B cell (primary cell): Measurements from ENCODE around the gene GRIK2. TPM values are rescaled to one million over a fixed set of nuclear protein-coding genes. Genes with fewer than 3 reads are reported as not detected.

Experiments
- ATAC-seq: fragments of 200-7000 bp; cut with Tn5 transposase; one replicate; pipeline ENCODE4 v1.10.0; 2021; ENCODE audit warnings: low read depth, mild to moderate bottlenecking, moderate number of reproducible peaks, moderate library complexity
- CTCF ChIA-PET: fragments of 350-600 bp; sonication (Branson Sonifier 250); formaldehyde crosslinking; loops from one replicate; lab custom pipeline; 2021; ENCODE audit warnings: antibody characterized with exemption, inconsistent platforms; lab: Charles Lee
- POLR2A ChIA-PET: fragments of 350-600 bp; sonication (Branson Sonifier 250); formaldehyde crosslinking; loops from one replicate; lab custom pipeline; 2021; ENCODE audit warnings: antibody characterized with exemption; lab: Charles Lee
- DNase-seq: peaks from one replicate; pipeline ENCODE4 v3.0.0; 2013
- H2AFZ ChIP-seq: 2 replicates; pipeline ENCODE4 v1.6.1; 2012; ENCODE audit warnings: mild to moderate bottlenecking, low read depth, low read length; ENCODE audit not compliant: insufficient read depth, poor library complexity, severe bottlenecking
- H3K27ac ChIP-seq, 2 donors: 1 replicate in 1 of 2; 2 replicates in 1 of 2; pipeline ENCODE4 v1.5.1; 2012 to 2013; ENCODE audit warnings: low read length in 2 of 2, mild to moderate bottlenecking in 2 of 2, moderate library complexity in 1 of 2
- H3K27me3 ChIP-seq, 4 experiments: fragments of 200-600 bp in 1 of 4; sonication (generic) in 1 of 4; replicated peaks in 1 of 4; 1 replicate in 2 of 4; 2 replicates in 2 of 4; pipeline versions ENCODE4 v1.6.1 to v1.7.0; 2013 to 2016; ENCODE audit warnings: low read length in 3 of 4, mild to moderate bottlenecking in 2 of 4, mixed read lengths in 1 of 4, moderate library complexity in 1 of 4; ENCODE audit not compliant: insufficient read depth in 4 of 4, control insufficient read depth in 3 of 4; ENCODE audit errors: control extremely low read depth in 1 of 4
- H3K36me3 ChIP-seq, 2 experiments: replicated peaks in 1 of 2; 1 replicate in 1 of 2; 2 replicates in 1 of 2; pipeline versions ENCODE4 v1.6.1 to v1.7.1; 2013; ENCODE audit warnings: low read length in 1 of 2; ENCODE audit not compliant: insufficient read depth in 2 of 2, control insufficient read depth in 1 of 2; ENCODE audit errors: control extremely low read depth in 1 of 2, extremely low read depth in 1 of 2
- H3K4me1 ChIP-seq, 2 donors: fragments of 200-600 bp in 1 of 2; sonication (generic) in 1 of 2; 1 replicate in 1 of 2; 2 replicates in 1 of 2; pipeline versions ENCODE4 v1.5.1 to v1.6.1; 2013 to 2017; ENCODE audit warnings: low read length in 2 of 2; ENCODE audit not compliant: control insufficient read depth in 2 of 2, insufficient read depth in 2 of 2
- H3K4me2 ChIP-seq: replicated peaks from 2 replicates; pipeline ENCODE3; 2012; ENCODE audit warnings: mild to moderate bottlenecking, low read depth, low read length; ENCODE audit not compliant: poor library complexity, severe bottlenecking
- H3K4me3 ChIP-seq, 5 experiments: fragments of 200-600 bp in 1 of 5; sonication (generic) in 1 of 5; 1 replicate in 3 of 5; 2 replicates in 2 of 5; pipeline versions ENCODE4 v1.5.1 to v1.7.0; 2011 to 2016; ENCODE audit warnings: low read length in 4 of 5, mild to moderate bottlenecking in 4 of 5, low read depth in 2 of 5, control low read depth in 1 of 5, moderate library complexity in 1 of 5; ENCODE audit not compliant: insufficient read depth in 1 of 5; ENCODE audit errors: control extremely low read depth in 1 of 5, extremely low read depth in 1 of 5
- H3K79me2 ChIP-seq: fragments of 200-600 bp; sonication (generic); one replicate; pipeline ENCODE4 v1.6.0; 2016; ENCODE audit warnings: low read length; ENCODE audit not compliant: control insufficient read depth, insufficient read depth
- H3K9ac ChIP-seq: fragments of 200-600 bp; sonication (generic); 2 replicates; pipeline ENCODE4 v1.6.1; 2017; ENCODE audit warnings: mild to moderate bottlenecking, low read length, moderate library complexity
- H3K9me3 ChIP-seq, 3 donors: one replicate each; pipeline versions ENCODE4 v1.6.1 to v1.7.1; 2013; ENCODE audit warnings: low read length in 2 of 3; ENCODE audit not compliant: control insufficient read depth in 2 of 3, insufficient read depth in 1 of 3; ENCODE audit errors: control extremely low read depth in 1 of 3
- H4K20me1 ChIP-seq: 2 replicates; pipeline ENCODE4 v1.6.0; 2012; ENCODE audit warnings: mild to moderate bottlenecking, low read length; ENCODE audit not compliant: insufficient read depth, control insufficient read depth, poor library complexity, severe bottlenecking
- H3K27ac Mint-ChIP-seq: one replicate; pipeline ENCODE4 v1.8.0; 2021; ENCODE audit warnings: mixed read lengths
- H3K27me3 Mint-ChIP-seq: one replicate; pipeline ENCODE4 v1.8.0; 2021; ENCODE audit warnings: mixed read lengths
- H3K4me1 Mint-ChIP-seq: one replicate; pipeline ENCODE4 v1.8.0; 2021; ENCODE audit warnings: mixed read lengths
- H3K4me3 Mint-ChIP-seq: one replicate; pipeline ENCODE4 v1.8.0; 2021; ENCODE audit warnings: mixed read lengths
- H3K9me3 Mint-ChIP-seq: one replicate; pipeline ENCODE4 v1.8.0; 2022; ENCODE audit warnings: mixed read lengths; ENCODE audit not compliant: insufficient read depth
- EZH2 ChIP-seq: IDR thresholded peaks from 2 replicates; pipeline ENCODE4 v1.6.1; 2012; ENCODE audit warnings: borderline replicate concordance, low read depth, mild to moderate bottlenecking, moderate library complexity, low read length; ENCODE audit not compliant: insufficient read depth, poor library complexity, severe bottlenecking
- WGBS: methylation state at CpG from one replicate; pipeline ENCODE4 v1.1.5; 2013; ENCODE audit warnings: missing lambda C conversion rate; ENCODE audit not compliant: insufficient coverage; 5-methylcytosine and 5-hydroxymethylcytosine counted together
- intact Hi-C: fragments of 100-400 bp; cut with micrococcal nuclease; formaldehyde crosslinking; loops from one replicate; pipeline ENCODE4 v1.10.0; 2022
- polyA plus RNA-seq: library from polyadenylated mRNA; depleted of rRNA; stranded (reverse); fragments of >200 nt; gene quantifications from 2 replicates; pipeline ENCODE4 v1.2.3, GENCODE V29; 2012
- total RNA-seq, 2 donors: library from RNA; stranded (reverse); fragments of 120-200 nt in 1 of 2; gene quantifications; 1 replicate in 1 of 2; 2 replicates in 1 of 2; pipeline versions ENCODE4 v1.2.3 to v1.2.4, GENCODE V29; 2013 to 2022
- TF ChIP-seq, protein P1 (sequence below): fragments of 200-600 bp; IDR thresholded peaks from one replicate; pipeline ENCODE4 v1.8.0; 2022; ENCODE audit warnings: antibody characterized with exemption, mild to moderate bottlenecking

Gene GRIK2
- total and polyA plus RNA-seq, 2 donors (not counting 1 experiment from before 2014, with no cell fraction given): not detected

- POLR2A ChIA-PET: no interaction called here
Measured at GRCh38 chr6:101433141-101433540, 39.6 kb downstream of the GRIK2 start.

GRCh38 chr6:101434601-101435000 lies 41.1 kb downstream of the GRIK2 start:
- Histone ChIP-seq H2AFZ (no peak overlapping the region), H4K20me1 (no peaks in the 10 kb centered on the region), H3K4me2 (no peak overlapping the region), H3K27me3 (no peaks in the 10 kb centered on the region), H3K36me3 (no peaks in the 10 kb centered on the region), H3K4me3 (no peak overlapping the region), H3K9ac (no peak overlapping the region), H3K79me2 (no peaks in the 10 kb centered on the region), H3K27ac (no peak overlapping the region), H3K4me1 (no peaks in the 10 kb centered on the region), H3K9me3 (no peaks in the 10 kb centered on the region)
- ATAC-seq (no peak), DNase-seq (no peak)
- Mint-ChIP-seq H3K9me3 (no peaks in the 10 kb centered on the region), H3K4me3 (no peak overlapping the region), H3K27ac (no peak overlapping the region), H3K27me3 (no peaks in the 10 kb centered on the region), H3K4me1 (no peaks in the 10 kb centered on the region)
- TF ChIP-seq EZH2: no peak
- TF ChIP-seq, protein P1, sequence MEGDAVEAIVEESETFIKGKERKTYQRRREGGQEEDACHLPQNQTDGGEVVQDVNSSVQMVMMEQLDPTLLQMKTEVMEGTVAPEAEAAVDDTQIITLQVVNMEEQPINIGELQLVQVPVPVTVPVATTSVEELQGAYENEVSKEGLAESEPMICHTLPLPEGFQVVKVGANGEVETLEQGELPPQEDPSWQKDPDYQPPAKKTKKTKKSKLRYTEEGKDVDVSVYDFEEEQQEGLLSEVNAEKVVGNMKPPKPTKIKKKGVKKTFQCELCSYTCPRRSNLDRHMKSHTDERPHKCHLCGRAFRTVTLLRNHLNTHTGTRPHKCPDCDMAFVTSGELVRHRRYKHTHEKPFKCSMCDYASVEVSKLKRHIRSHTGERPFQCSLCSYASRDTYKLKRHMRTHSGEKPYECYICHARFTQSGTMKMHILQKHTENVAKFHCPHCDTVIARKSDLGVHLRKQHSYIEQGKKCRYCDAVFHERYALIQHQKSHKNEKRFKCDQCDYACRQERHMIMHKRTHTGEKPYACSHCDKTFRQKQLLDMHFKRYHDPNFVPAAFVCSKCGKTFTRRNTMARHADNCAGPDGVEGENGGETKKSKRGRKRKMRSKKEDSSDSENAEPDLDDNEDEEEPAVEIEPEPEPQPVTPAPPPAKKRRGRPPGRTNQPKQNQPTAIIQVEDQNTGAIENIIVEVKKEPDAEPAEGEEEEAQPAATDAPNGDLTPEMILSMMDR: no peak
- POLR2A ChIA-PET: no interaction called here
- WGBS: no CpG with 5 or more reads among the region's 2 CpGs
- intact Hi-C loops: no loop called here
- CTCF ChIA-PET: no interaction called here

More at GRCh38 chr6:101433141-101433540, 39.6 kb downstream of the GRIK2 start:
- Mint-ChIP-seq H3K4me1 (no peaks in the 10 kb centered on the region), H3K27me3 (no peaks in the 10 kb centered on the region), H3K27ac (no peak overlapping the region), H3K9me3 (no peaks in the 10 kb centered on the region), H3K4me3 (no peak overlapping the region)
- H3K9ac ChIP-seq: no peak overlapping the region
- H3K27me3 ChIP-seq: no peaks in the 10 kb centered on the region
- H2AFZ ChIP-seq: no peak overlapping the region
- no peak overlapping the region for H3K4me2 ChIP-seq
- H4K20me1 ChIP-seq: no peaks in the 10 kb centered on the region
- no peaks in the 10 kb centered on the region for H3K9me3 ChIP-seq
- H3K4me1 ChIP-seq: no peaks in the 10 kb centered on the region
- intact Hi-C loops: no loop called here
- ATAC-seq: no peak
- no CpG with 5 or more reads among the region's 5 CpGs for WGBS
- H3K27ac ChIP-seq: no peak overlapping the region
- H3K4me3 ChIP-seq: no peak overlapping the region
- no peak for DNase-seq
- no peaks in the 10 kb centered on the region for H3K79me2 ChIP-seq
- CTCF ChIA-PET: no interaction called here
- no peak for TF ChIP-seq EZH2
- TF ChIP-seq, protein P1: no peak
- no peaks in the 10 kb centered on the region for H3K36me3 ChIP-seq
